ENCODE measurements around the gene MLST8.
A peak's percentile ranks its signal among the peaks of the same experiment; 100 is the strongest.

MLST8 gene

GRCh38 chr16:2170080-2170479 is 35.2 kb upstream of the MLST8 start:
- Histone ChIP-seq H3K36me3 (peaks cover 69 to 85% (median 77%) of the 10 kb centered on the region in 11 experiments), H3K4me1 (peaks cover 45 to 53% (median 50%) of the 10 kb centered on the region in 10 experiments), H3K4me2 (peak overlapping the region; percentile 71 to 95 (median 88)), H3K9ac (peak overlapping the region; percentile 67 to 81 (median 78)), H3K27me3 (no peaks in the 10 kb centered on the region), H3K27ac (peak overlapping the region; percentile 62 to 86 (median 78)), H3K4me3 (peak overlapping the region; percentile 36 to 70 (median 58); a peak in 19 of 20 replicates), H3K9me3 (replicated peaks in 1 of 11) (peaks cover 0 to 5% (median 0%) of the 10 kb centered on the region in 11 experiments; a peak in 6 of 22 replicates), H4K20me1 (peaks cover 29 to 91% (median 54%) of the 10 kb centered on the region in 11 experiments; a peak in 21 of 22 replicates)
- TF ChIP-seq Cebpa-rat (IDR thresholded peaks at IDR 0.05), result no peak

DNA sequence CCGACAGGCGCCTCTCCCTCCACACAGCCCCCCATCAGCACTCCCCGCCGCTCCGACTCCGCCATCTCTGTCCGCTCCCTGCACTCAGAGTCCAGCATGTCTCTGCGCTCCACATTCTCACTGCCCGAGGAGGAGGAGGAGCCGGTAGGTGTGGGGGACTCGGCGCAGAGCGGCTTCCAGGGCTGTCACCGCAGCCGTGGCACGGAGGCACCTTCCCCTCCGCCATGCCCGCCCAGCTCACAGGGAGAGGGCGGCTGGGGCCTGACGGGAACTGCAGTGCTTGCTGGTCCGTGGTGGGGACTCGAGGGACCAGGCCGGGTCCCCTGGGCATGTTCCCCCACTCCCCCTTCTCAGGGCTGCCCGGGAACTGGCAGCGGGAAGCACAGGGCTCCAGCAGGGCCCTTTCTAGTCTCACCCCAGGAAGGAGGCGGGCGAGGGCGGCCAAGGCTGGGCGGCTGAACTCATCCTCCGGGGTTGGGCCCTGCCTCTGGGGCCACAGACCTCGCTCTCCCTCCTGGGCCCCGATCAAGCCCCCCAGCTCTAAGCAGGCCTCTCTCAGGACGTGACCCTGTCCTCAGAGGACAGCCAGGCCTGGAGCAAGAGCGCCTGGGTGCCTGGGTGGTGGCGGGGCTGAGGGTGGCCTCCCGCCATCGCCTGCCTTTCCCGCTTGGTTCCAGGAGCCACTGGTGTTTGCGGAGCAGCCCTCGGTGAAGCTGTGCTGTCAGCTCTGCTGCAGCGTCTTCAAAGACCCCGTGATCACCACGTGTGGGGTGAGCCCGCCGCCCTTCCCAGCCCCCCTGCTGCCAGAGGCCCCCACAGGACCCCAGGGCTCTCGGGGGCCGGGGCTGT is 34.4 kb upstream of the MLST8 start:
- Histone ChIP-seq H3K9me3 (replicated peaks in 1 of 11) (no peaks in the 10 kb centered on the region), H4K20me1 (peaks cover 23 to 91% (median 48%) of the 10 kb centered on the region in 11 experiments; a peak in 21 of 22 replicates), H3K27ac (peak overlapping the region; percentile 62 to 86 (median 78)), H3K27me3 (no peaks in the 10 kb centered on the region), H3K4me1 (peaks cover 45 to 53% (median 50%) of the 10 kb centered on the region in 10 experiments), H3K4me2 (peak overlapping the region; percentile 71 to 95 (median 88)), H3K4me3 (peak overlapping the region; percentile 36 to 70 (median 58)), H3K9ac (peak overlapping the region; percentile 67 to 81 (median 78)), H3K36me3 (peaks cover 71 to 86% (median 77%) of the 10 kb centered on the region in 11 experiments)
- no peak for TF ChIP-seq Cebpa-rat (IDR thresholded peaks at IDR 0.05)

- Histone ChIP-seq H3K4me2 (peak overlapping the region; percentile 71 to 95 (median 88); a peak in 20 of 22 replicates), H3K9ac (peak overlapping the region; percentile 67 to 81 (median 78); a peak in 19 of 22 replicates), H3K36me3 (peaks cover 70 to 85% (median 77%) of the 10 kb centered on the region in 11 experiments), H3K27me3 (no peaks in the 10 kb centered on the region), H4K20me1 (peaks cover 15 to 90% (median 47%) of the 10 kb centered on the region in 11 experiments; a peak in 20 of 22 replicates), H3K4me1 (peaks cover 43 to 53% (median 50%) of the 10 kb centered on the region in 10 experiments), H3K9me3 (replicated peaks in 1 of 11) (no peaks in the 10 kb centered on the region), H3K27ac (peak overlapping the region in 7 of 11 experiments; percentile 77 to 86 (median 79); a peak in 13 of 22 replicates), H3K4me3 (peak overlapping the region in 2 of 10 experiments; percentile 60 to 70; a peak in 3 of 20 replicates)
- TF ChIP-seq Cebpa-rat (IDR thresholded peaks at IDR 0.05), result no peak
Observed at GRCh38 chr16:2171601-2172178, 33.6 kb upstream of the MLST8 start.

- Histone ChIP-seq H3K9me3 (replicated peaks in 1 of 11) (peaks cover 0 to 7% (median 0%) of the 10 kb centered on the region in 11 experiments; a peak in 4 of 22 replicates), H3K4me2 (no peak overlapping the region), H3K27ac (no peak overlapping the region), H3K9ac (no peak overlapping the region), H4K20me1 (peaks cover 4 to 89% (median 40%) of the 10 kb centered on the region in 11 experiments; a peak in 19 of 22 replicates), H3K27me3 (no peaks in the 10 kb centered on the region), H3K36me3 (peaks cover 70 to 85% (median 77%) of the 10 kb centered on the region in 11 experiments), H3K4me3 (no peak overlapping the region), H3K4me1 (peaks cover 36 to 43% (median 40%) of the 10 kb centered on the region in 10 experiments)
- TF ChIP-seq Cebpa-rat (IDR thresholded peaks at IDR 0.05), result no peak
Observed at GRCh38 chr16:2172688-2173335, 32.4 kb upstream of the MLST8 start.

GRCh38 chr16:2173366-2173765 is 31.9 kb upstream of the MLST8 start:
- peaks cover 31 to 37% (median 35%) of the 10 kb centered on the region in 10 experiments for H3K4me1 ChIP-seq
- H3K36me3 ChIP-seq, result peaks cover 70 to 85% (median 77%) of the 10 kb centered on the region in 11 experiments

GRCh38 chr16:2173916-2174315 is 31.3 kb upstream of the MLST8 start:
- H3K36me3 ChIP-seq, result peaks cover 68 to 83% (median 74%) of the 10 kb centered on the region in 11 experiments
- no peak overlapping the region for H3K27ac ChIP-seq
- H3K4me2 ChIP-seq, result no peak overlapping the region

More at GRCh38 chr16:2173366-2173765, 31.9 kb upstream of the MLST8 start:
- Histone ChIP-seq H3K27me3 (no peaks in the 10 kb centered on the region), H3K9me3 (replicated peaks in 1 of 11) (peaks cover 0 to 12% (median 5%) of the 10 kb centered on the region in 11 experiments; a peak in 11 of 22 replicates), H3K4me2 (no peak overlapping the region), H3K9ac (no peak overlapping the region), H4K20me1 (peaks cover 0 to 89% (median 35%) of the 10 kb centered on the region in 11 experiments; a peak in 19 of 22 replicates), H3K4me3 (no peak overlapping the region), H3K27ac (no peak overlapping the region)
- TF ChIP-seq Cebpa-rat (IDR thresholded peaks at IDR 0.05), result no peak

DNA sequence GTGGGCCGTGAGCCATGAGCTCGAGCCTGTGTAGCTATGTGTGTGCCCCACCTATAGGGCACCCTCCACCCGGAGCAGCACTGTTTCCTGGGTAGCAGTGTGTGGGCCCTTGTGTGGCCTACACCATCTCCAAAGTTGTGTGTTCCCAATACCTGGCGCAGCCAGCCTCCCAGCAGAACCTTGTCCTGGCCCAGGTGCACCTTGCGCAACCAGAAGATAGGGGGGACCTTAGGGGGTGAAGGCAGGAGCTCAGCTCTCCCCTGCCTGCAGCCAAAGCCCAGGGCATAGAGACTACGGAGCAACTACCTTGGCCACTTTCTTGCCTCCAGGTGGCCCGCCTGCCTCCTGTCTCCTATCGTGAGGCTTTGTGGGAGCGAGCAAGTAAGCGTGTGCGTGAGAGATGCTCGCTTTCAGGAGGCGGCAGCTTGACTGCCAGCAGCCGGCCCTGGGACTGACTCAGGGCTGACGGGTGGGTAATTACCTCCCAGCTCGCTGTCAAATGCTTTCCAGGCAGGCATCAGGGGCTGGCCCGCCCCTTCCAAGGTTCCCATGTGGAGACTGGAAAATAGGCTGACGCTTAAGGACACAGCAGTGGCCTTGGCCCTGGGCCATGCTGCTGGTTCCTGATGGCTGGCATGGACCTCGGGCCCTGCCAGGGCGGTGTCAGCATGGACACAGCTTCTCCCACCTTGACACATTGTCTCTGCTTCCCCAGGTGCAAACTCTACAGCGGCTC is 30.7 kb upstream of the MLST8 start:
- no peak overlapping the region for H3K9ac ChIP-seq
- H3K36me3 ChIP-seq, result peaks cover 68 to 78% (median 71%) of the 10 kb centered on the region in 11 experiments

More at GRCh38 chr16:2173916-2174315, 31.3 kb upstream of the MLST8 start:
- peaks cover 25 to 32% (median 29%) of the 10 kb centered on the region in 10 experiments for H3K4me1 ChIP-seq
- H3K9ac ChIP-seq, result no peak overlapping the region
- no peaks in the 10 kb centered on the region for H3K27me3 ChIP-seq
- H3K9me3 ChIP-seq (replicated peaks in 1 of 11), result peaks cover 0 to 14% (median 6%) of the 10 kb centered on the region in 11 experiments; a peak in 11 of 22 replicates
- no peak for TF ChIP-seq Cebpa-rat (IDR thresholded peaks at IDR 0.05)
- H4K20me1 ChIP-seq, result peaks cover 0 to 86% (median 29%) of the 10 kb centered on the region in 11 experiments; a peak in 18 of 22 replicates
- no peak overlapping the region for H3K4me3 ChIP-seq

More for the DNA sequence above, 30.7 kb upstream of the MLST8 start:
- peaks cover 19 to 25% (median 23%) of the 10 kb centered on the region in 10 experiments for H3K4me1 ChIP-seq
- H3K9me3 ChIP-seq (replicated peaks in 1 of 11), result peaks cover 0 to 14% (median 6%) of the 10 kb centered on the region in 11 experiments; a peak in 11 of 22 replicates
- no peak overlapping the region for H3K4me2 ChIP-seq
- H4K20me1 ChIP-seq, result peaks cover 0 to 86% (median 29%) of the 10 kb centered on the region in 11 experiments; a peak in 16 of 22 replicates
- no peaks in the 10 kb centered on the region for H3K27me3 ChIP-seq
- no peak overlapping the region for H3K27ac ChIP-seq
- TF ChIP-seq Cebpa-rat (IDR thresholded peaks at IDR 0.05), result no peak
- no peak overlapping the region for H3K4me3 ChIP-seq
